ENCODE data around the gene PUSL1.

Gene PUSL1

GRCh38 chr1:1300352-1300739 is 8.1 kb upstream of the PUSL1 start:
- no peak for TF ChIP-seq SPI1 (IDR thresholded peaks at IDR 0.05; ENCODE audit: low read depth, low read length)
- TF ChIP-seq POU2F2 (IDR thresholded peaks at IDR 0.05; ENCODE audit: low read depth, low read length), result no peak
- TF ChIP-seq POLR2A (IDR thresholded peaks at IDR 0.05; ENCODE audit: low read depth, low read length), result no peak
- TF ChIP-seq POLR2AphosphoS5 (IDR thresholded peaks at IDR 0.05; ENCODE audit: low read depth, low read length), result no peak
- TF ChIP-seq PAX5 (IDR thresholded peaks at IDR 0.05; ENCODE audit: insufficient read depth, low read length, severe bottlenecking), result no peak
- no peak for TF ChIP-seq TAF1 (IDR thresholded peaks at IDR 0.05; ENCODE audit: low read depth, low read length)

GRCh38 chr1:1302006-1302430 is 6.4 kb upstream of the PUSL1 start:
- no peak for DNase-seq (ENCODE audit: insufficient read length, low spot score)
- no peak for FAIRE-seq
- TF ChIP-seq TAF1 (IDR thresholded peaks at IDR 0.05; ENCODE audit: low read depth, low read length), result no peak
- TF ChIP-seq POLR2A (IDR thresholded peaks at IDR 0.05; ENCODE audit: low read depth, low read length), result no peak
- no peak for TF ChIP-seq POLR2AphosphoS5 (IDR thresholded peaks at IDR 0.05; ENCODE audit: low read depth, low read length)
- no peak for TF ChIP-seq POU2F2 (IDR thresholded peaks at IDR 0.05; ENCODE audit: low read depth, low read length)

More at GRCh38 chr1:1300352-1300739, 8.1 kb upstream of the PUSL1 start:
- DNase-seq (ENCODE audit: insufficient read length, low spot score) (no peak), FAIRE-seq (no peak)

GRCh38 chr1:1302951-1303509 is 5.4 kb upstream of the PUSL1 start:
- FAIRE-seq (no peak), DNase-seq (ENCODE audit: insufficient read length, low spot score) (no peak)
- TF ChIP-seq TAF1 (IDR thresholded peaks at IDR 0.05; ENCODE audit: low read depth, low read length), result no peak
- TF ChIP-seq SPI1 (IDR thresholded peaks at IDR 0.05; ENCODE audit: low read depth, low read length), result no peak
- no peak for TF ChIP-seq PAX5 (IDR thresholded peaks at IDR 0.05; ENCODE audit: insufficient read depth, low read length, severe bottlenecking)
- no peak for TF ChIP-seq POU2F2 (IDR thresholded peaks at IDR 0.05; ENCODE audit: low read depth, low read length)
- TF ChIP-seq POLR2A (IDR thresholded peaks at IDR 0.05; ENCODE audit: low read depth, low read length), result no peak
- no peak for TF ChIP-seq POLR2AphosphoS5 (IDR thresholded peaks at IDR 0.05; ENCODE audit: low read depth, low read length)

- DNase-seq (ENCODE audit: insufficient read length, low spot score) (no peak), FAIRE-seq (no peak)
- TF ChIP-seq TAF1 (IDR thresholded peaks at IDR 0.05; ENCODE audit: low read depth, low read length), result no peak
- no peak for TF ChIP-seq POLR2AphosphoS5 (IDR thresholded peaks at IDR 0.05; ENCODE audit: low read depth, low read length)
- no peak for TF ChIP-seq POLR2A (IDR thresholded peaks at IDR 0.05; ENCODE audit: low read depth, low read length)
- TF ChIP-seq SPI1 (IDR thresholded peaks at IDR 0.05; ENCODE audit: low read depth, low read length), result no peak
- TF ChIP-seq POU2F2 (IDR thresholded peaks at IDR 0.05; ENCODE audit: low read depth, low read length), result no peak
- TF ChIP-seq PAX5 (IDR thresholded peaks at IDR 0.05; ENCODE audit: insufficient read depth, low read length, severe bottlenecking), result no peak
These were observed 4.7 kb upstream of the PUSL1 start for GRCh38 chr1:1303736-1304135.

- FAIRE-seq, result no peak
These were observed 3.8 kb upstream of the PUSL1 start for GRCh38 chr1:1304331-1305299.

GRCh38 chr1:1305300-1306069 is 2.9 kb upstream of the PUSL1 start:
- DNase-seq (ENCODE audit: insufficient read length, low spot score), result peak; percentile 68
- FAIRE-seq, result peak; percentile 84
- TF ChIP-seq PAX5 (IDR thresholded peaks at IDR 0.05; ENCODE audit: insufficient read depth, low read length, severe bottlenecking) (no peak), POU2F2 (IDR thresholded peaks at IDR 0.05; ENCODE audit: low read depth, low read length) (0 out of 2 replicates have a peak, but pooled peaks have one; percentile 26), POLR2AphosphoS5 (IDR thresholded peaks at IDR 0.05; ENCODE audit: low read depth, low read length) (no peak)

More at GRCh38 chr1:1304331-1305299, 3.8 kb upstream of the PUSL1 start:
- TF ChIP-seq POLR2AphosphoS5 (IDR thresholded peaks at IDR 0.05; ENCODE audit: low read depth, low read length), result no peak
- TF ChIP-seq TAF1 (IDR thresholded peaks at IDR 0.05; ENCODE audit: low read depth, low read length), result no peak
- TF ChIP-seq POLR2A (IDR thresholded peaks at IDR 0.05; ENCODE audit: low read depth, low read length), result no peak
- no peak for TF ChIP-seq POU2F2 (IDR thresholded peaks at IDR 0.05; ENCODE audit: low read depth, low read length)
- TF ChIP-seq PAX5 (IDR thresholded peaks at IDR 0.05; ENCODE audit: insufficient read depth, low read length, severe bottlenecking), result no peak
- TF ChIP-seq SPI1 (IDR thresholded peaks at IDR 0.05; ENCODE audit: low read depth, low read length), result no peak
- no peak for DNase-seq (ENCODE audit: insufficient read length, low spot score)

- FAIRE-seq, result peak; percentile 31
- DNase-seq (ENCODE audit: insufficient read length, low spot score), result no peak
- no peak for TF ChIP-seq TAF1 (IDR thresholded peaks at IDR 0.05; ENCODE audit: low read depth, low read length)
These were observed 2.2 kb upstream of the PUSL1 start for GRCh38 chr1:1306070-1306660.

GRCh38 chr1:1306661-1307260 is 1.6 kb upstream of the PUSL1 start:
- no peak for TF ChIP-seq POU2F2 (IDR thresholded peaks at IDR 0.05; ENCODE audit: low read depth, low read length)
- no peak for TF ChIP-seq SPI1 (IDR thresholded peaks at IDR 0.05; ENCODE audit: low read depth, low read length)
- no peak for TF ChIP-seq PAX5 (IDR thresholded peaks at IDR 0.05; ENCODE audit: insufficient read depth, low read length, severe bottlenecking)
- no peak for TF ChIP-seq POLR2A (IDR thresholded peaks at IDR 0.05; ENCODE audit: low read depth, low read length)
- no peak for TF ChIP-seq POLR2AphosphoS5 (IDR thresholded peaks at IDR 0.05; ENCODE audit: low read depth, low read length)
- no peak for TF ChIP-seq TAF1 (IDR thresholded peaks at IDR 0.05; ENCODE audit: low read depth, low read length)
- peak; percentile 95 for FAIRE-seq
- DNase-seq (ENCODE audit: insufficient read length, low spot score), result no peak
